Muscle of leg (tissue), 11 donors: ENCODE measurements around the gene SH3RF3. TPM values are rescaled to one million over a fixed set of nuclear protein-coding genes. Genes with fewer than 3 reads are reported as not detected.

Source experiments
- DNase-seq: peaks from one replicate; pipeline ENCODE4 v3.0.0; 2013
- H3K27ac ChIP-seq: one replicate; pipeline ENCODE4 v1.5.1; 2013; ENCODE audit warnings: mild to moderate bottlenecking, low read length, control low read depth
- H3K27me3 ChIP-seq: one replicate; pipeline ENCODE4 v1.6.1; 2013; ENCODE audit warnings: low read length; ENCODE audit not compliant: control insufficient read depth, insufficient read depth
- H3K36me3 ChIP-seq: one replicate; pipeline ENCODE4 v1.6.1; 2013; ENCODE audit warnings: low read length; ENCODE audit not compliant: control insufficient read depth, insufficient read depth
- H3K4me1 ChIP-seq: one replicate; pipeline ENCODE4 v1.6.1; 2013; ENCODE audit warnings: low read length; ENCODE audit not compliant: control insufficient read depth, insufficient read depth
- H3K4me3 ChIP-seq: one replicate; pipeline ENCODE4 v1.5.1; 2013; ENCODE audit warnings: low read length, control low read depth
- H3K9me3 ChIP-seq: replicated peaks from 2 replicates; pipeline ENCODE4 v1.6.1; 2013; ENCODE audit warnings: low read depth, low read length; ENCODE audit not compliant: control insufficient read depth
- WGBS: methylation state at CpG from one replicate; pipeline ENCODE4 v1.1.5; 2013; ENCODE audit warnings: missing lambda C conversion rate; ENCODE audit not compliant: insufficient coverage; 5-methylcytosine and 5-hydroxymethylcytosine counted together
- polyA plus RNA-seq, 8 donors: library from polyadenylated mRNA; unstranded; fragments of 120-200 nt; gene quantifications; one replicate each; pipeline versions ENCODE4 v1.2.1 to v1.2.3, GENCODE V29; 2013; ENCODE audit warnings: inconsistent platforms in 1 of 8, low replicate concordance in 1 of 8; ENCODE audit not compliant: insufficient read length in 8 of 8, insufficient read depth in 1 of 8
- total RNA-seq: library from RNA; stranded (reverse); fragments of 120-200 nt; gene quantifications from one replicate; pipeline ENCODE4 v1.2.4, GENCODE V29; 2013

SH3RF3 gene
- total and polyA plus RNA-seq, 9 donors = 2.7 to 6.8 (median 4.7) TPM

DNA sequence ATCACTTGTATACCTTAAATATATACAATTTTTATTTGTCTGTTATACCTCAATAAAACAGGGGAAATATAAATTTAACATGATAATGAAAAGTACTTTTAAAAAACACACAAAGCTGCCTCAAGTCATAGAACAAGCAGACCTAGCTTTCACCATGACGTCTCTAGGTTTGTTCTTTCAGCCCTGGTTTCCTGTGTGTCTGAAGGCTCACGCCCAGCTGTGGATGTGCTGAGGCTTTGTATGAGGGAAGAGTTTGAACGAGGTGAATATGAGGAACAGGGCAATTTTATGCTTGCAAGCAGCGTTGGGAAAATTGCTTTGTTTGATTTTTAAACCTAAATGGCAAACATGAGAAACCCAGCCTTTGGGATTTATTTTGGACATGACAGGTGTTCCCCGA, 15.3 kb downstream of the SH3RF3 start:
- Histone ChIP-seq H3K36me3 (no peaks in the 10 kb centered on the region), H3K4me3 (no peak overlapping the region), H3K27ac (no peak overlapping the region), H3K9me3 (no peaks in the 10 kb centered on the region), H3K4me1 (peaks cover 14% of the 10 kb centered on the region), H3K27me3 (peaks cover 6% of the 10 kb centered on the region)
- DNase-seq = no peak
- 50% methylated on average over 4 of the region's 5 CpGs for WGBS

DNA sequence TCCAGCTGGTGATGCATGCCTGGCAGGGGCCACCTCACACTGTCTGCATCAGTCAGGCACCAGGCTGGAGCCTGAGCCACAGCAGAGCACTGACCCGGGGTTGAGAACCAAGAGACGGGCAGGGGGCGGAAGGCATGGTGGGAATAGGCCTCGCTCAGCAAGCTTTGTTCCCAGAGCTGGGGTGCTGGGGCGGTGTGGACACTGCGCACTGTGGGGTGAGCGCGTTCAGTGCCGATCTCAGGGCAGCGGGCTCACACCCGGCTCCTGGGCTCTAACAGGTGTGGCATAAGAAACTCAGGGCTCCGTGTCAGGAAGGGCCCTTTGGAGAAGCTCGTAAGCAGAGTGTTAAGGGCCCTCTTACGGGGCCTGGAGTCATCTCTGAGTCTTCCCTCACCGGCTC, 15.7 kb downstream of the SH3RF3 start:
- no peaks in the 10 kb centered on the region for H3K9me3 ChIP-seq
- peaks cover 6% of the 10 kb centered on the region for H3K27me3 ChIP-seq
- no peak overlapping the region for H3K27ac ChIP-seq
- peaks cover 16% of the 10 kb centered on the region for H3K4me1 ChIP-seq
- no peaks in the 10 kb centered on the region for H3K36me3 ChIP-seq
- no peak for DNase-seq
- no peak overlapping the region for H3K4me3 ChIP-seq
- WGBS = 94% methylated on average over 15 of the region's 15 CpGs

DNA sequence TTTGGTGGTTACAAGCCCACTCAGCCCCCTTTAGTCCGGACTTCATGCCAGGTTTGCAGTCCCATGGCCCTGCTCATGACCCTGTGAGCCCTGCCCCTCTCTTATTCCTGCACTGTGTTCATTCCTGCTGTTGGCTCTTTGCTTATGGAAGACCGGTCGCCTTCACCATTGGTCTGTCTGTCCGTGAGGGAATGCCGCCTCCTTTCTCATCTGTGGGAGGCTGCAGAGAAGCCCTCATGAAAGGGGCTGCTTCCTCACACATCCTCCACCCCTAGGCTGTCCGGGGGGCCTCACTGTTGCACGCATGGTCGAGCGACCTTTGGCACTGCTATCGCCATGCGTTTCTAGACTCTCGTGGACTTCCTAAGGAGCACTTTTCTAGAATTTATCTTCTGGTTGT, 16.3 kb downstream of the SH3RF3 start:
- Histone ChIP-seq H3K4me3 (no peak overlapping the region), H3K36me3 (no peaks in the 10 kb centered on the region), H3K27ac (no peak overlapping the region), H3K4me1 (peaks cover 14% of the 10 kb centered on the region), H3K9me3 (no peaks in the 10 kb centered on the region), H3K27me3 (peaks cover 6% of the 10 kb centered on the region)
- DNase-seq = no peak
- WGBS = 89% methylated on average over 5 of the region's 12 CpGs

DNA sequence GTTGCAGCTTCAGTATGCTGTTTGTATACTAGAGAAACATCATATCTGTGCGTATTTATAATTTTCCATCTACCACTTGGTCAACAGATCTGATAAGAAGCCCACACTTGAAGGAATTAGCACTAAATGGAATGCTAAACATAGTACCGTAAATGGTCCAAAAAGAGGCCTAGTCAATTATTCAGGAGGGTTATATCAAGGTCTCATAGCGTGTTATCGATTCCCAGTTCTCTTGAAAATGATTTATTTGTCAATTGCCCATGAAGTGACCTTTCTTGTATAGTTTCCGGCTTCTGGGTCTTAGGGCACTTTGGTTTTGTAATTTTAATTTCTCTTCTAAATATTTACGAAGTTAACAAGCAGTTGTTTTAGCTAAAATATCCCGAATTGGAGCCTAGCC, 18.4 kb downstream of the SH3RF3 start:
- Histone ChIP-seq H3K9me3 (no peaks in the 10 kb centered on the region), H3K4me1 (peaks cover 14% of the 10 kb centered on the region), H3K4me3 (no peak overlapping the region), H3K27me3 (peaks cover 3% of the 10 kb centered on the region), H3K36me3 (no peaks in the 10 kb centered on the region), H3K27ac (no peak overlapping the region)
- 68% methylated on average over 3 of the region's 7 CpGs for WGBS
- DNase-seq = no peak

DNA sequence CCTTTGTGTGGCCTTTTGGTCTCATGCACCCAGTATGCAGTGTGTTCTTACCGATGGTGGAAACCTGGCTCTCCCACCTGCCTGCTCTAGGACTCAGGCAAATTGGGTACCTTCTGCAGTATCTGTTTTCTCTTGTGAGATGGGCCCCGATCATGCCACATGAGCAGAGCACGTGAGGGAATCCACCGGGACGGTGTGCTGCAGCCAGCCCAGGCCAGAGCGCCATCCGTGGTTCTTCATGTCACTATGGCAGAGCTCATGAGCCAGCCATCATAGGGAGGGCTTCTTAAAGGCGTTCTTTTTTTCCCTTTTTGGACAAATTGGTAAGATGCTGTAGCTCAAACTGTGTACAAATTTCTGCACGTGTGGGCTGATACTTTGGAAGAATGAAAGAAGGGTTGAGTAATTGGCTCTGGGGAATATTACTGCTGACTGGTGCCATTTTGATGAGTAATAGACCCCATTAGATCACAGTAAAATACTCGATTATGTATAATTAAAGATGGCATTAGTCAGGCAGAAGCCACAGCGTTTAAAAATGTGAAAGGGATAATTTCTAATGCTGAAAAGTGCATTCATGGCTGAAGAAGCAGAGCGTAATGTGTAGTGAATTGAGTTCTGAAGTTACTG, 19.2 kb downstream of the SH3RF3 start:
- H3K27me3 ChIP-seq = peaks cover 2% of the 10 kb centered on the region
- H3K36me3 ChIP-seq = no peaks in the 10 kb centered on the region
- no peaks in the 10 kb centered on the region for H3K9me3 ChIP-seq
- no peak overlapping the region for H3K4me3 ChIP-seq
- peak; percentile 35 for DNase-seq
- no peak overlapping the region for H3K27ac ChIP-seq
- H3K4me1 ChIP-seq = peaks cover 14% of the 10 kb centered on the region
- WGBS = 77% methylated on average over 9 of the region's 12 CpGs

DNA sequence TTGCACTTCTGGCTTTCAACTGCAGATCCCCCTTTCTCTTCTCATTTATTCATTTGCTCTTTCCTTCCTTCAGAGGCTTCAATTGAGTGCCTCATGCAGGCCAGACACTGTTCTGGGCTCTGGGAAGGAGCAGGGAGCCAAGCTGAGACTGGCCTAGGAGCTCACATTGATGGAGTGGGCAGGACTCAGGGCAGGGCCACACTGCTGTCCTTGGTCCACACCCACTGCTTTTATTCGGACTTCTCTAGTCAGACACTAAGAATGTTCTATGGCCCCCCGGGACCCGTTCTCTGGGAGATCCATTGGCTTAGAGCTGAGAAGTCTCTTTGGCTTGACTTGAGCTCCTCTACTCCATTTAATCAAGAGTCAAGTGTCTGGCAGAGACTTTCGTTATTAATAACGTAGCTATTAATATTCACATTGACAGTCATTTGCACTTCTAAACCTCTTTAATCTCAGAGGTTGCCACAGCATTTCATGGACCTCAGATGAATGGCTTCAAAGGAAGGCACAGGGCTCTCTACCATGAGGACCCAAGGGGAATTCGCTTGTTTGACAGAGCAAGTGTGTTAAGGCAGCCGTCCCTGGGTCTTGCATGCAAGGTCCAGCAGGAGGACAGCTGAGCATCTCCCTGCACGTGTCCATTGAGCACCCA, 20.1 kb downstream of the SH3RF3 start:
- 91% methylated on average over 5 of the region's 8 CpGs for WGBS
- H3K4me1 ChIP-seq = peaks cover 14% of the 10 kb centered on the region
- no peak overlapping the region for H3K4me3 ChIP-seq
- DNase-seq = peak; percentile 32
- H3K9me3 ChIP-seq = no peaks in the 10 kb centered on the region
- no peaks in the 10 kb centered on the region for H3K36me3 ChIP-seq
- H3K27me3 ChIP-seq = peaks cover 2% of the 10 kb centered on the region
- no peak overlapping the region for H3K27ac ChIP-seq

DNA sequence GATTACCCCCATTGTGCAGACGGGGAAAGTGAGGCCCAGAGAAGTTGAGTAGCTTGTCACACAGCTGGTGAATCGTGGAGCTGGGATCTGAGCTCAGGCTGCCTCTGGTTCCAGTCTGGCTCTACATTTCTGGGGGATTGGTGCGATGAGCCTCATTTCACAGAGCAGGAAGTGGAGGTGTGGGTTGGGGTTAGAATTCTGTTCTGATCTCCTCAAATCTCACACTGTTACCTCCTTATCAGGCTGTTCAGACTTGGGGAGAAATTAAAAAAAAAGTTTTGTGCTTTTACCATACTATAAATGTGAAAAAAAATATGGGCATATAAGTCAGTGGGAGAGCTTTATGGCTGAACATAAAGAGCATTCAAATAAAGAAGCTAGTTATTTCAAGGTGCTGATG, 21.6 kb downstream of the SH3RF3 start:
- Histone ChIP-seq H3K9me3 (no peaks in the 10 kb centered on the region), H3K4me1 (peaks cover 14% of the 10 kb centered on the region), H3K27me3 (peaks cover 2% of the 10 kb centered on the region), H3K4me3 (no peak overlapping the region), H3K27ac (no peak overlapping the region), H3K36me3 (no peaks in the 10 kb centered on the region)
- no peak for DNase-seq
- WGBS = no CpG with 5 or more reads among the region's 3 CpGs

DNA sequence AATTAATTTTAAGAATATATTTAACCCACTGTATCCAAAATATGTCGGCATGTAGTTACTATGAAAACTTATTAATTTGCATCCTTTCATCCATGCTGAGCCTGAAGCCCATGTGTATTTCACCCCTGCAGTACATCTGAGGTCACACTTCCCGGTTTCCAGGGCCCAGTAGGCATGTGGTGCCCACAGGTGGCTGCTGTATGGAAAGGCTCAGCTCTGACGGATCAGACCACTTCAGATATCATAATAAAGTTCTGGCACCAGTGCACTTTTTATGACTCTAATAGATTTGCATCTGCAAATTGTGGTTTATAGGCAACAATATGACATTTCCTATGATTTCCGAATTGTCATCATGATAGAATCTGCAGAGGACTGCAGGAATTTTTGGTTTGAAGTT, 22.5 kb downstream of the SH3RF3 start:
- DNase-seq = no peak

DNA sequence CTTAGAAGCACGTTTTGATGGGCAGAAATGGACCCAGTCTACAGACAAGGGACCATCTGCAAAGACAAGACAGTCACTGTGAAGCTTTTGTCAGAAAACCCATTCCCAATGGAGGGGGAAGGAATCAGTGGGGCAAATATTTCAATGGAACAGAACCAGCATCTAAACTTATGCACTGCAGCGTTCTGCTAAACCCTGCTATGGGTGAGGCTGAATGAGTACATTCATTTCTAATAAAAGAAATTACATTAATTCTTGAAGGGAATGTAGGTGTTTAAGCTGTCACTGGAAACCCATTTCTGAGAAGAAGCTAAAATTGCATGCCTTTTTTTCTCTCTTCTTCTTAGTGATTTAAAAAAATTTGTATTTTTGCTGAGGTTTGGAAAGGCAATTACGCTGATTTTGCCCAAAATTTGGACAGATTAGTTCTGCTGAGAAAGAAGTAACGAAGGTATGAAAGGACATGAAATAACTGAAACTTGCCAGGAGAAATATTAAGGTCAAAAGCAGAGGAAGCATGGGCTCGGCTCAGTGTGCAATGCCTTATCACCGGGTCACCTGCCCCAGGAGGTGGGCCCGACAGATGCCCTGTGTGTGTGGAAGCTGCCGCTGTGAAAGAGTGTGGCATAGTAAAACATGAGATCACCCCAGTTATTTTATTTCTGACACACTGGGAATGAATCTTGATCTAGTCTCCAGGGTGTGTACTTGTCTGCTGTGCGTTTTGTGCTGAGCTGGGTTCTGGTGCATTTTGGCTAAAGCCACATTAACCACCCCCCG, 24.2 kb downstream of the SH3RF3 start:
- H3K4me1 ChIP-seq = peaks cover 14% of the 10 kb centered on the region
- no peaks in the 10 kb centered on the region for H3K27me3 ChIP-seq
- DNase-seq = no peak
- 90% methylated on average over 8 of the region's 10 CpGs for WGBS
- H3K9me3 ChIP-seq = no peaks in the 10 kb centered on the region
- no peak overlapping the region for H3K27ac ChIP-seq
- H3K36me3 ChIP-seq = no peaks in the 10 kb centered on the region
- H3K4me3 ChIP-seq = no peak overlapping the region

More for the DNA sequence above, 22.5 kb downstream of the SH3RF3 start:
- H3K9me3 ChIP-seq = no peaks in the 10 kb centered on the region
- 61% methylated on average over 2 of the region's 4 CpGs for WGBS
- H3K27me3 ChIP-seq = no peaks in the 10 kb centered on the region
- H3K27ac ChIP-seq = no peak overlapping the region
- H3K4me3 ChIP-seq = no peak overlapping the region
- no peaks in the 10 kb centered on the region for H3K36me3 ChIP-seq
- peaks cover 18% of the 10 kb centered on the region for H3K4me1 ChIP-seq

DNA sequence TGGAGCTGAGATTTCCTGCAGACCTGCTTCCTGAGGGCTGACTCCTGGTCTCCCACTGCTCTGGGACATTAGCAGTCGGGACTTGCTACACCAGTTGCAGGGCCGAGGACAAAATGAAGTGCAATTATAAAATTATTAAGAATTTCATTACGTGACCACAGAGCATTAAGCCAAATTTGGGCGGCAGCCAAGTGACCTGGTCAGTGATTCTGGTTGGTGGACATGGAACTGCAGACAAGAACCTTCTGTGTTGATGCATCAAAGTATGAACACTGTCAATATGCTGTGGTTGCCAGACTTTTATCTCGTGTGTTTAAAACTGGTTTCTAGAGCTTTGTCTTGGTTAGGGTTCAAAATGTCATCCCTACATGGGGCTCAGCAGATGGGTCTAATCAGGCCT, 24.8 kb downstream of the SH3RF3 start:
- H3K27ac ChIP-seq = no peak overlapping the region
- H3K27me3 ChIP-seq = no peaks in the 10 kb centered on the region
- 82% methylated on average over 4 of the region's 5 CpGs for WGBS
- H3K36me3 ChIP-seq = no peaks in the 10 kb centered on the region
- no peak overlapping the region for H3K4me3 ChIP-seq
- H3K4me1 ChIP-seq = peaks cover 12% of the 10 kb centered on the region
- no peaks in the 10 kb centered on the region for H3K9me3 ChIP-seq
- no peak for DNase-seq
